Gastroesophageal sphincter (tissue), 3 donors: ENCODE results near the gene DNAJB1.

ENCODE experiments used
- CTCF ChIP-seq, 4 experiments: fragments of 200-600 bp in 2 of 4; fragments of 450-650 bp in 2 of 4; sonication (generic) in 1 of 4; IDR thresholded peaks; one replicate each; pipeline ENCODE4 v1.5.1; 2017 to 2019; ENCODE audit warnings: antibody characterized with exemption in 4 of 4, mild to moderate bottlenecking in 2 of 4, moderate library complexity in 2 of 4
- POLR2A ChIP-seq, 2 donors: fragments of 450-650 bp; IDR thresholded peaks; one replicate each; pipeline ENCODE4 v1.6.1; 2017; ENCODE audit warnings: antibody characterized with exemption in 2 of 2, mild to moderate bottlenecking in 2 of 2, moderate library complexity in 1 of 2
- POLR2AphosphoS5 ChIP-seq: sonication (generic); formaldehyde crosslinking; IDR thresholded peaks from one replicate; pipeline ENCODE4 v1.6.1; 2017; ENCODE audit warnings: antibody characterized with exemption

DNA sequence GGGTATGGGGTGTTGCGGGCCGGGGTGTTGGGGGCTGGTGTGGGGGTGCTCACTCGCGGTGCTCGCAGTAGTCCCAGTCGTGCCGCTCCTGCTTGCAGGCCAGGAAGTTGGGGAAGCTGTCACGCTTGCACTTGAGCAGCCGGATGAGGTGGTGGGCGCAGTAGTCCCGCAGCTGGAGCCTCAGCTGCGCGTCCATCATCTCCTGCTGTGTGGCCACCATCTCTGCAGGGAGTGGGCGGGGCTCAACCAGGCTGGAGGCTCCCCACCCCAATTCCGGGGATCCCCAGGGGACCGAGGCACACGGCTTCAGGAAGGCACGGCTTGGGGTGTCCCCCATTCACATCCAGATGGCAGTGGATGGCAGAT lies 48.5 kb upstream of the DNAJB1 start:
- TF ChIP-seq CTCF (IDR thresholded peaks at IDR 0.05) (no peak), POLR2A (IDR thresholded peaks at IDR 0.05) (no peak), POLR2AphosphoS5 (no peak)
